HG03280 (cell line): ENCODE measurements around the gene KIRREL3.

Experiments used
- ATAC-seq: cut with Tn5 transposase; IDR thresholded peaks from one replicate; pipeline ENCODE4 v1.9.1; 2021; ENCODE audit warnings: mild to moderate bottlenecking, moderate library complexity; ENCODE audit not compliant: unreplicated experiment

KIRREL3 gene

GRCh38 chr11:126416542-126417090 lies 584.0 kb downstream of the KIRREL3 start:
- peak; percentile 88 for ATAC-seq

- ATAC-seq = no peak
These were observed 584.7 kb downstream of the KIRREL3 start for GRCh38 chr11:126415669-126416420.

DNA sequence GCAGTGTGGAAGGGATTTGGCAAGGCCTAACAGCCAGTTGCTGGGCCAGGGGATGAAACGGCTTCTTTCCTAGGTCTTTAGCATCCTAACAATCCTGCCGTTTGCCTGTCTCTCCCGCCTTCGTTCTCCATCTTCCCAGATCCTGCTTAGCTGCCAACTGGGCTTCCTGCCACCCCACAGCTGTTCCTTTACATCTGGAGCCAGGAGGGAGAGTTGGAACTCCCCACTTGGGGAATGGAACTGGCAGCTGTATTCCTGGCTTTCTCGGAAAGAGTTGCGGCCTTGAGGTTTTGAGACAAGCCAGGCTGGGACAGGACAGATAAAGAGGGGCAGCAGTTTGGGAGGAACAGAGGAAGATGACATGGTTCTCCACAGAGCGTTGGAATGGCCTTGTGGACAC lies 585.4 kb downstream of the KIRREL3 start:
- ATAC-seq = no peak

GRCh38 chr11:126414615-126415014 lies 586.0 kb downstream of the KIRREL3 start:
- no peak for ATAC-seq

- ATAC-seq = no peak
These were observed 586.6 kb downstream of the KIRREL3 start for GRCh38 chr11:126413843-126414405.

GRCh38 chr11:126413426-126413825 lies 587.1 kb downstream of the KIRREL3 start:
- ATAC-seq = no peak

GRCh38 chr11:126411971-126412381 lies 588.6 kb downstream of the KIRREL3 start:
- ATAC-seq = no peak

DNA sequence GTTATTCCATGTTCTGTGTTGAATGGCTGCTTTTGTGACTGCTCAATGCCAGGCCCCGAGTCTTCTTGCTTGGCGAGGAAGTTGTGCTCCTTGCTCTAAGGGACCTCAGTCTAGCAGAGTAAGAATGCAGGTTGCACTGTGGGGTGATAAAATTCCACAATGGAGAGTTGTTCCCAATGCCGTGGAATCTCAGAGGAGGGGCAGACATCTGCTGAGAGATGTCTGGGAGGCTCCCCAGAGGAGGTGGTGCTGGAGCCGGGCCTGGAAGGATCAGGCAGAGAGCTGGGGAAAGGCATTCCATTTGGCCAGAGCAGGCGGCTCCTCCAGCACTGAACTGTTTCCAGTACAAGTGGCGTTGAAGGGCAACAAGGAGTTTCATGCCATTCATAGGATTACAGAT lies 589.9 kb downstream of the KIRREL3 start:
- ATAC-seq = no peak

DNA sequence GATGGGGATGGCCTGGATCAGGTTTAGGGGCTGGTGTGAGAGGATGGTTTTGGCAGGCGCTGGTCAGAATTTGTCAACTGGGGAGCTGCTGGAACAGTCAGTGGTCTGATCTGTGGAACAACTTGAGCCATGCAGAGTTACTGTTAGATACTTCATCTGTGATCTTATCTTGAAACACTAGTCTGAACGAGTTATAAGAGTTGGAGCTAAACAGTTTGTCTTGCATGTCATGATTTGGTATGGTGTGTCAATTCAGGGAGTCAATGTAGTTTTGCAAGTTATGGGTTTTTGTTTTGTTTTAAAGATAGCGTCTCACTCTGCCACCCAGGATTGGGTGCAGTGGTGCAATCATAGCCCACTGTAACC lies 591.0 kb downstream of the KIRREL3 start:
- ATAC-seq = no peak

DNA sequence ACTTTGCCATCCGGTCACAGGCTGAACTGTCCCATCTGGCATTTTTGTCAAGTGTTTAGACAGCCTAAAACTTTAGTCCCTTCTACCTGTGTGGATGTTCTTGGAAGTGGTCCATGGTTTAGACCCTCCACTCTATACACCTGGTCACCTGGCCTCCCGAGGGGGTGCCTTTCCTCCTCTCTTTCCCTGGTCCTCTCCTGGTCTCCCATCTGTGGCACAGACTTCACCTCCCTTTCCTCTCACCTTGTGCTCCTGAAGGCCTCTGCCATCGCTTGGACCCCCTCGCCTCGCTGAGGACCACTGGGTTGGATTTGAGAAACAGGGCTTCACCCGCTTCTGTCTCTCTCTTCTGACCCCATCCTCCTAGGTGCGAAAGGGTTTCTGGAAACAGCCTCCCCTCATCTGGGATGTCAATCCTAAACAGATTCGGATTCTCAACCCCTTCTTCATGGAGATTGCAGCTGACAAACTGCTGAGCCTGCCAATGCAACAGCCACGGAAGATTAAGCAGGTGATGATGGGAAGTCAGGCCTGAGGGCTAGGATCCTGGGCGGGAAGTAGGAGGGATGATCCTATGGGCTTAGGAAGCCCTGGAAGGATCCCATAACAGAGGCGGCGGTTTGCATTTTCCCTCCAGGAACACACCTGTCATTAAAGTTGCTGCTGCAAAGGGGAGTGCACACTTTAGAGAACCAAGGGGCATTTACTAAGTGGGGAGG lies 591.5 kb downstream of the KIRREL3 start:
- no peak for ATAC-seq

DNA sequence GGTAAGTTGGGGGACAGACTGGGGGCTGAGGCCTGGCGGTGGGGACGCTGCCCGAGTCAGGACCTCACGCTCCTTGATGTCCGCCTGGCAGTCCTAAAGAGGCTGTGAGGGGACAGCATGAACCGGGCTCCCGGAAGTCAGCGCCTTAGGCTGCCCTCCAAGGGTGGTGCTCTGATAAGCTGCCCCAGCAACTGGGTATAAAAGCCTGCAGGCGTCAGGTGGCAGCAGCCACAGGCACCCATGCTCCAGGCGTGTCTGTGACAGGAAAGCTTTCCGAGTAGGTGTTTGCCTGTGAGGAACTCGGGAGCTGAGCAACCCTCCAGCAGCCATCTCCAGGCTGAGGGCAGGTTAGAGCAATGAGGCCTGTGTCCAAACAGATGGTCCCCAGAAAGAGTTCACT lies 592.1 kb downstream of the KIRREL3 start:
- ATAC-seq = no peak

GRCh38 chr11:126407682-126408288 lies 592.8 kb downstream of the KIRREL3 start:
- no peak for ATAC-seq

DNA sequence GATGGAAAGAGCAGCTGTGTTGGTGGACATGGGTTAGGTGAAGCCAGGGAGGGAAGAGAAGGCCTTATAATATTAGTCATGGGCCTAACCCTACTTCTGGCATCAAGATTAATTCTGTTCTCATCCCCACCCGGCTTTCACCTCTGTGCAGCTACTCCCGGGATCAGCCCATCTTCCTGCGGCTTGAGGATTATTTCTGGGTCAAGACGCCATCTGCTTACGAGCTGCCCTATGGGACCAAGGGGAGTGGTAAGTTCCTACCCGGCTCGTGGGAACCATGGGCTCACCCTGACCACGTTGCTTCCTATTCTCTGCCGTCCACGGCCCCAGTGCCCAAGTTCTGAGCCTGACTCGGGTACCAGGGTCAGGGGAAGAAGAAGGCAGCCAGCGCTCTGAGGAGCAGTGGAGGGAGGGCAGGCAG lies 593.5 kb downstream of the KIRREL3 start:
- ATAC-seq = no peak

DNA sequence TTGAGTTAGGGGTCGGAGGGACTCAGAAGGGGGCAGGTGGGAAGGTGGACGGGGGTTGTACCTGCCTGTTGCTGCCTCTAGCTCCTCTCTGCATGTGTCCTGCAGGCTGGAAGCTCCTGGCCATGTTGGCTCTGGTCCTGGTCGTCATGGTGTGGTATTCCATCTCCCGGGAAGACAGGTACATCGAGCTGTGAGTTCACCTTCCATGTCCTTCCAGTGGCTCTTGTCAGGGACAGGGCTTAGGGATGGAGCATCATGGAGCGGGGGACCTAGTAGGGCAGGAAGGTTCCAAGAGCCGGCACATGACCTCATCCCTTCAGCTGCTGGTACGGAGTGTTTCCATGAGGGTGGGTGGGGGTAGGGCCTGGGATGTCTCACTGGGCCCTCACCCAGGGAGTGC lies 594.2 kb downstream of the KIRREL3 start:
- ATAC-seq = no peak

DNA sequence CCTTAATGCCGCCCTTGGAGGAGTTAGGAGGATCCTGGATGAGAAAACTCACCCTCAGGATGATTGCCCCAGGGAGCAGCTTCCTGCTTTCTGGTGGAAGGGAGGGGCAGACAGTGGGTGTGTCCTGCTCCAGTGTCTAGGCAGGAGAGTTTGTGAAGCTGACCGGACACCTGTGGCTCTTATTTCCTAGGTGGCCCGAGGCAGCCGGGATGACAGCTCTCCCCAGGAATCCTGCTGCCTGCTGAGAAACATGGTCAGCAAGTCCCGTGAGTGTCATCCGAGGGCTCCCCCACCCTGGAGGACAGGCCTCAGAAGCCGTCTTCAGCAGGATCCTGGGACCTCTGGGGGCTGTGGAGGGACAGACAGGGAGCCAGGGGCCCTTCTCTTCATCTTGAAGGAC lies 594.7 kb downstream of the KIRREL3 start:
- no peak for ATAC-seq

GRCh38 chr11:126405374-126405773 lies 595.2 kb downstream of the KIRREL3 start:
- no peak for ATAC-seq

GRCh38 chr11:126404367-126404766 lies 596.2 kb downstream of the KIRREL3 start:
- no peak for ATAC-seq

DNA sequence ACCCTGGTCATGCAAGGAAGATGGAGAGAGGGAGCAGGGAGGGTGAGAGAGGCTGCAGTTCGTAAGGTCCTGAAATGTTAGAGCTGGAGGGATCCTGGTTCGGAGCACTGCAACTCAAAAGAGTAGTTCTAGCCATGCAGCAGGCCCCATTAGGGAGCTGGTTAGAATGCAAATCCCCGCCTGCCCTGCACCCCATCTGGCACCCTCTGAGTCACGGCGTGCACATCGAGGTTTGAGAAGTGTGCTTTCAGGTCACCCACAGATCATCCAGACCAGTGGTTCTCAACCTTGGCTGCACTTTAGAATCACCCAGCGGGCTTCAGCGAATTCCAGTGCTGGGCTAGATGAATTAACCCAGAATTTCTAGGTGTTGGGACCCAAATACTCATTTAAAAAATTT lies 596.9 kb downstream of the KIRREL3 start:
- peak; percentile 99 for ATAC-seq

DNA sequence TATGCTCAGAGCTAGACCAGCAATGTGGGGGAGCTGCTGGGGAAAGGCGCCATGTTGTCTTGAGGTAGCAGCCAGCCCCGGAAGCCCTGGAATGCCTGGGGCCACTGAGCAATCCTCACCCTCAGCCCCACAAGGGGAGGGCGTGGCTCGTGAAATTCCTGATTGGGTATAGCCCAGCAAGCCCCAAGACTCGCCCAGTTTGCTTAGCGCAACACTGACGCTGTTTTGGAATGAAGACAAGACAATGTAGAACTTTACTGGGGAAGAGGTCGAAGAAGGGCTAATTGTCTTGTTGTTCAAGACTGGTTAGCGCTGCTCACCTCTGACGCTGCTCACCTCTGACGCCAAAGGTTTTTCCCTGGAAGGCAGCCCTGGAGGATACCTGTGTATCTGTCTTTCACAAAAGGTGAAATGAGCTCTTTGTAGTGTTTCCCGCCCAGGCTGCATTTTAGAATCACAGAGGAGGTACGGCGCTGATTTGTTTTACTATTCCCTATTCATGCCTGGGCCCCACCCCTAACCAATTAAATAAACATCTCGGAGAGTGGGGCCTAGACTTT lies 597.5 kb downstream of the KIRREL3 start:
- no peak for ATAC-seq

DNA sequence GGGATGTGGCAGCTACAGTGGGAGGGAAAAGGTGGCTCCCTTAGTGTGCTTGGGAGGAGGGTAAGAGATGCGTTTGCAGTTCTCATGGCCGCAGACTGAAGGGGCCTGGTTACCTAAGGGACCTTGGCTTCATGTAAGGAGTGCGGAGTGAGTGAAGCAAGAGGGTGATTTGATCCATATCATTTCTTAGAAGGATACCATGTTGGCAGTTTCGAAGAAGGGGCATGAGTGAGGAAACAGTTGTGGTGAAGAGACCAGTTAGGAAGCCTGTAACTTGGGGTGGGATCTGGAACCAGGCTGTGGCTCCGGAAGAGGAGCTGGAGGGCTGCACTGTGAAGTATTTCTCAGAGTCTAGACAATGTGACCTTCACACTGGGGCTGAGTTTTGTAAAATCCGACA lies 600.1 kb downstream of the KIRREL3 start:
- no peak for ATAC-seq

DNA sequence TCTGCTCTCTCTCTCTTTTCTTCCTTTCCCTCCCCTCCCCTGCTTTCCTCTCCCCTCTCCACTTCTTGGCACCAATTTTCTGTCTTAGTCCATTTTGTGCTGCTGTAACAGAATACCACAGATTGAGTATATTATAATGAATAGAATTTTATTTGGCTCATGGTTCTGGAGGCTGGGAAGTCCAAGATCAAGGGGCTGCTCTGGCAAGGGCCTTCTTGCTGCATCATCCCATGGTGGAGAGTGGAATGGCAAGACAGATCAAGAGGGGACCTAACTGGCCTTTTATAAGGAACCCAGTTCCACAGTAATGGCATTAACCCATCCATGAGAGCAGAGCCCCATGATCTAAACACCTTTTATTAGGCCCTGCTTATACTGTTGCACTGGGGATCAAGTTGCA lies 600.6 kb downstream of the KIRREL3 start:
- ATAC-seq = no peak
